Measurements from ENCODE around the gene OR6C6. TPM values are rescaled to one million over a fixed set of nuclear protein-coding genes. Genes with fewer than 3 reads are reported as not detected.

The OR6C6 gene
- total RNA-seq, 1 experiment from 2014 or later, result not detected

DNA sequence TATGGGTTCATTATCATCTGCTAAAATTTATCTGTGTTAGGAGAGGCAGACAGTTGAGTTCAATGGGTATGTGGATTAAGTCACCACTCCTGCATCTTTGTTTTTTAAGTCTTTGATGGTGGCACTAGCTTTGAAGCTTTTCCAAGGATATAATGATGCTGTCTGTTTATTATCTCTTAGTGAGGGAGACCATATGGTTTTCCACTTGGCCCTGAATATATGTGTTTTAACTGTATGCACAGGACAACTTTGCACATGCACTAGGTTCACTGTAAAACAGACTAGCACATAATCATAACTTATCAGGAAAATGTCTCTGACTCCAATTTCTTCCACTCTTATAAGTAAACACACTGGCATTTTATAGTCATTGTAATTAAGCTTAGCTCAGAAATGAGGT is 43.1 kb downstream of the OR6C6 start:
- H2BK20ac ChIP-seq (ENCODE audit: low read depth, low read length, poor library complexity, severe bottlenecking), result no peak overlapping the region
- no peak overlapping the region for H3K4ac ChIP-seq (ENCODE audit: low read depth, low read length)
- H2BK5ac ChIP-seq (ENCODE audit: insufficient read length, low read length), result no peak overlapping the region
- no peaks in the 10 kb centered on the region for H3K79me2 ChIP-seq (ENCODE audit: insufficient read depth, low read length)
- no peak overlapping the region for H2AFZ ChIP-seq (ENCODE audit: low read length)
- no peak overlapping the region for H3K56ac ChIP-seq (ENCODE audit: insufficient read length, low read depth, low read length)
- Mint-ChIP-seq H3K27ac (no peak overlapping the region), H3K27me3 (ENCODE audit: low read depth) (no peaks in the 10 kb centered on the region), H3K36me3 (ENCODE audit: insufficient read depth in 1 of 3, low read depth in 3 of 3) (no peaks in the 10 kb centered on the region), H3K4me1 (no peaks in the 10 kb centered on the region), H3K9me3 (no peaks in the 10 kb centered on the region), H3K4me3 (no peak overlapping the region)
- no peak overlapping the region for H2AK5ac ChIP-seq (ENCODE audit: insufficient read length, low read length)
- H2BK12ac ChIP-seq (ENCODE audit: insufficient read length, low read depth, low read length), result no peak overlapping the region
- H4K20me1 ChIP-seq (ENCODE audit: control insufficient read depth, insufficient read depth, insufficient read length), result no peaks in the 10 kb centered on the region
- TF ChIP-seq, protein P1, sequence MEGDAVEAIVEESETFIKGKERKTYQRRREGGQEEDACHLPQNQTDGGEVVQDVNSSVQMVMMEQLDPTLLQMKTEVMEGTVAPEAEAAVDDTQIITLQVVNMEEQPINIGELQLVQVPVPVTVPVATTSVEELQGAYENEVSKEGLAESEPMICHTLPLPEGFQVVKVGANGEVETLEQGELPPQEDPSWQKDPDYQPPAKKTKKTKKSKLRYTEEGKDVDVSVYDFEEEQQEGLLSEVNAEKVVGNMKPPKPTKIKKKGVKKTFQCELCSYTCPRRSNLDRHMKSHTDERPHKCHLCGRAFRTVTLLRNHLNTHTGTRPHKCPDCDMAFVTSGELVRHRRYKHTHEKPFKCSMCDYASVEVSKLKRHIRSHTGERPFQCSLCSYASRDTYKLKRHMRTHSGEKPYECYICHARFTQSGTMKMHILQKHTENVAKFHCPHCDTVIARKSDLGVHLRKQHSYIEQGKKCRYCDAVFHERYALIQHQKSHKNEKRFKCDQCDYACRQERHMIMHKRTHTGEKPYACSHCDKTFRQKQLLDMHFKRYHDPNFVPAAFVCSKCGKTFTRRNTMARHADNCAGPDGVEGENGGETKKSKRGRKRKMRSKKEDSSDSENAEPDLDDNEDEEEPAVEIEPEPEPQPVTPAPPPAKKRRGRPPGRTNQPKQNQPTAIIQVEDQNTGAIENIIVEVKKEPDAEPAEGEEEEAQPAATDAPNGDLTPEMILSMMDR (conservative IDR thresholded peaks at IDR 0.05), result no peak
- H3K18ac ChIP-seq (ENCODE audit: insufficient read length, low read depth, low read length), result no peak overlapping the region
- no peak overlapping the region for H3K4me2 ChIP-seq (ENCODE audit: insufficient read depth, insufficient read length, low read length)
- no peak overlapping the region for H2BK15ac ChIP-seq (ENCODE audit: low read depth, low read length)
- H2BK120ac ChIP-seq (ENCODE audit: low read depth, low read length, poor library complexity, severe bottlenecking), result no peak overlapping the region
- no peaks in the 10 kb centered on the region for H3K27me3 ChIP-seq (ENCODE audit: insufficient read depth, low read length)
- H3K23me2 ChIP-seq (ENCODE audit: insufficient read length, low read depth, low read length, poor library complexity, severe bottlenecking), result no peaks in the 10 kb centered on the region
- no peak for DNase-seq
- H3K79me1 ChIP-seq (ENCODE audit: insufficient read depth, low read depth, low read length, poor library complexity, severe bottlenecking), result no peaks in the 10 kb centered on the region
- no peak overlapping the region for H4K8ac ChIP-seq (replicated peaks; ENCODE audit: insufficient read length, low read depth, low read length)
- H3K23ac ChIP-seq (ENCODE audit: insufficient read length, low read depth, low read length), result no peak overlapping the region
- H3K4me1 ChIP-seq (ENCODE audit: insufficient read depth, low read length), result no peaks in the 10 kb centered on the region
- no peaks in the 10 kb centered on the region for H3K9me3 ChIP-seq (ENCODE audit: control insufficient read depth, low read depth, low read length)
- no peak overlapping the region for H3K14ac ChIP-seq (ENCODE audit: insufficient read depth, low read length)
- H4K5ac ChIP-seq (ENCODE audit: insufficient read length, low read depth, low read length), result no peak overlapping the region
- H4K91ac ChIP-seq (ENCODE audit: insufficient read length, low read depth, low read length), result no peak overlapping the region
- H3T11ph ChIP-seq (ENCODE audit: low read length), result no peak overlapping the region
- no peak overlapping the region for H3K9ac ChIP-seq (ENCODE audit: extremely low read depth, insufficient read length, low read length)
- H3K27ac ChIP-seq (ENCODE audit: insufficient read length, low read depth, low read length), result no peak overlapping the region
